Pericardium fibroblast (primary cell): ENCODE data around the gene TK1. TPM values are rescaled to one million over a fixed set of nuclear protein-coding genes. Genes with fewer than 3 reads are reported as not detected.

ENCODE experiments used
- total RNA-seq: library from RNA; depleted of rRNA; stranded (reverse); fragments of >200 nt; gene quantifications from 2 replicates; pipeline ENCODE4 v1.2.3, GENCODE V29; 2015

Gene TK1, protein sequence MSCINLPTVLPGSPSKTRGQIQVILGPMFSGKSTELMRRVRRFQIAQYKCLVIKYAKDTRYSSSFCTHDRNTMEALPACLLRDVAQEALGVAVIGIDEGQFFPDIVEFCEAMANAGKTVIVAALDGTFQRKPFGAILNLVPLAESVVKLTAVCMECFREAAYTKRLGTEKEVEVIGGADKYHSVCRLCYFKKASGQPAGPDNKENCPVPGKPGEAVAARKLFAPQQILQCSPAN
- total RNA-seq, result 5.2 and 6.9 TPM in 2 replicates

GRCh38 chr17:78186692-78187595 lies at the start of gene TK1, which contains the start of gene AFMID:
TSS of gene TK1 (minus strand) at chr17:78187052. CDS start at chr17:78186994, 58 bp downstream.
TSS of gene AFMID (plus strand) at chr17:78187362. CDS start at chr17:78187371, 9 bp downstream.

DNA sequence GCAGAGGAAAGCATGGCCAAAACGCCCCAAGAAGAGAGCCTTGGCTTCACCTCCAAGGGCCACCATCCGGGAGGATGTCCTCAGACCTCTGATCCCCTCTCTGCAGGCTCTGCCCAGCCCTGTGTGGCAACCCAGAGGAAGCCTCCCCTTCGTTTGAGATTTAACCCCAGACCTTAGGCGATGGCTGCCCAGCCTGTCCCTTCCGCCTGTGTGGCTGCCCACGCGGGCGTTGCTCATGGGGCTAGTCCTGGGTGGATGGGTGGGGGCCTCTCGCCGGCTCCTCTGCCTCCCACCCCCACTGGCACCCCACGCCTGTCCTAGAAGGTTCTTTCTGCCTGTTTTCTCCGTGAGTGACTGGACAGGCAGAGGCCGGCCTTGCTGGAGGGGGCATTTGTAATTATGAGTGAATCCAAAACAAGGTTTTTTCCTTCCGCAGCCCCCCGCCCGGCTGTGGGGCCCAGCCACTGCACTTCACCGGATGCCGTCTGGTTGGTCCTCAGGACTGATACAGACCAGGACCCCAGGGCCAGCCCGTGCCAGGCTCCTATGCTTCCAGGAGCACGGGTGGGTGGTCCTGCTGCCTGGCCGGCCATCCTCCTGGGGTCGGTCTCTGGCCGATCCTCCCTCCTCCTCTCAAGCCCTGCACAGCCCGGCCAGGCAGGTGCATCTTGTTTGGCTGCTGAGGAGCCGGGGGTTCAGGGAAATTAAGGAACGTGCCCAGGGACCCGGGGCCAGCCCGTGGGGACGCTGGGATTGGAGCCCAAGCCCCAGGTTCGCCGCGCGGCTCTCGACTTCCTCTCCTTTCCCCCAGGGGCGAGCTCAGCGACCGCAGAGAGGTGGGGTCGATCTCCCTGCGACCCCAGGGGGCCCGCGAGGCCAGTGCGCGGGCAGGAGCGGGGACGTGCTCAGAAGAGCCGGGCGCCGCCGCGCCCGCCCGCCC lies 44.4 kb upstream of the TK1 start, which contains the start of gene TMEM235:
Gene TMEM235 (plus strand): TSS at position 636 of the 940 bp plus-strand sequence. CDS start 393 bp downstream, outside the sequence.

GRCh38 chr17:78214016-78214705 lies 27.3 kb upstream of the TK1 start, which contains the start of gene BIRC5:
TSS of gene BIRC5 (plus strand) at chr17:78214253. CDS start at chr17:78214317, 64 bp downstream.

DNA sequence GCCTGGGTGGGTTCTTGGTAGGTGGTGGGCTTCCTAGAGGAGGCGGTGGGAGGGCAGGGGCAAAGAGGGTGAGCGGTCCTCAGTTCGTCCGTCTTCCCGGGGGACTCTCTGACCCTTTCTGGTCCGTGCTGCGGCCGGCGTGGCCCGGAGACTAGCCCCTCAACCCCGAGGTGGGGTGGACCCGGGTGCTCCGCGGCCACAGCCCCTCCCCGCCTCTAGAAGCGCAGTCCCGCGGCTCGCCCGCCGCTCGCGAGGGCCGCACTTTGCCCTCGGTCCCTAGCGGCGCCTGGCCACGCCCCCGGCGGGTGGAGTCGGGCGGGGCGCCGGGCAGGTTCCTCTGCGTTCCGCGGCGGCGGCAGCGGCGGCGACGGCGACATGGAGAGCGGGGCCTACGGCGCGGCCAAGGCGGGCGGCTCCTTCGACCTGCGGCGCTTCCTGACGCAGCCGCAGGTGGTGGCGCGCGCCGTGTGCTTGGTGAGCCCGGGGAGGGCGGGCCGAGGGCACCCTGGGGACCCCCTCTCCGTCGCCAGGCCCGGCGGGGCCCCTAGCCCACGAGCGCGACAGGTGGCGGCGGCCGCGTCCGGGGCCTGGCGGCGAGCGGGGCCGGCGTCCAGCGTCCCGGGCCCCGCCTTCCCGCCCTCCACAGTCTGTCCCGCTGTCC lies 18.5 kb downstream of the TK1 start, which contains the start of gene SYNGR2:
Gene SYNGR2 (plus strand): TSS at position 340 of the 661 bp plus-strand sequence. CDS start 36 bp downstream, at position 376.

GRCh38 chr17:78130437-78131101 lies 56.3 kb downstream of the TK1 start, which contains the start of gene TMC8:
TSS of gene TMC8 (plus strand) at chr17:78130771. CDS start at chr17:78131589, 818 bp downstream.

GRCh38 chr17:78128551-78129350 lies 58.1 kb downstream of the TK1 start, which contains the start of gene TMC6:
TSS of gene TMC6 (minus strand) at chr17:78128755. CDS start at chr17:78126832, 1,923 bp downstream.

Other genes with a start within 250 kb of the TK1 start
- 2.3 and 2.6 TPM in 2 replicates for gene TNRC6C, start 228.3 kb downstream of the TK1 start, total RNA-seq
- gene TMC6, start 58.3 kb downstream of the TK1 start, total RNA-seq, result 2.9 and 4.4 TPM in 2 replicates
- gene TMC8, start 56.3 kb downstream of the TK1 start, total RNA-seq, result under 0.01 and 0.09 TPM in 2 replicates
- gene C17orf99, start 40.7 kb downstream of the TK1 start, total RNA-seq, result not detected in 2 replicates
- gene SYNGR2, start 18.5 kb downstream of the TK1 start, total RNA-seq, result 1.9 and 7.9 TPM in 2 replicates
- 40.3 and 52.4 TPM in 2 replicates for gene AFMID, start 310 bp upstream of the TK1 start, total RNA-seq
- 2.0 and 3.1 TPM in 2 replicates for gene BIRC5, start 27.2 kb upstream of the TK1 start, total RNA-seq
- gene TMEM235, start 44.6 kb upstream of the TK1 start, total RNA-seq, result not detected in 2 replicates
- gene SOCS3, start 173.0 kb upstream of the TK1 start, total RNA-seq, result 66.5 and 82.6 TPM in 2 replicates
- gene PGS1, start 191.6 kb upstream of the TK1 start, total RNA-seq, result 16.0 and 30.0 TPM in 2 replicates